Stomach smooth muscle (tissue), 2 donors: ENCODE data around the gene HCAR2.
"Not testable (repeated sequence)": the region's sequence is repeated elsewhere in the genome, so short reads cannot be mapped to it uniquely, and the experiment has no call there.

Experiments used
- H3K27ac ChIP-seq: one replicate; pipeline ENCODE4 v1.7.0; 2013; ENCODE audit warnings: mild to moderate bottlenecking, low read length, inconsistent platforms
- H3K27me3 ChIP-seq, 2 donors: one replicate each; pipeline ENCODE4 v1.7.0; 2013; ENCODE audit warnings: low read length in 2 of 2; ENCODE audit not compliant: insufficient read depth in 2 of 2, control insufficient read depth in 1 of 2
- H3K36me3 ChIP-seq, 2 donors: one replicate each; pipeline ENCODE4 v1.7.0; 2013; ENCODE audit warnings: low read length in 2 of 2; ENCODE audit not compliant: control insufficient read depth in 2 of 2, insufficient read depth in 2 of 2
- H3K4me1 ChIP-seq: one replicate; pipeline ENCODE4 v1.7.0; 2013; ENCODE audit warnings: low read length; ENCODE audit not compliant: control insufficient read depth, insufficient read depth
- H3K4me3 ChIP-seq, 2 donors: one replicate each; pipeline ENCODE4 v1.7.0; 2013; ENCODE audit warnings: low read length in 2 of 2
- H3K9ac ChIP-seq, 2 donors: one replicate each; pipeline ENCODE4 v1.7.0; 2013; ENCODE audit warnings: low read length in 2 of 2, mild to moderate bottlenecking in 1 of 2
- H3K9me3 ChIP-seq, 2 donors: one replicate each; pipeline ENCODE4 v1.7.0; 2013; ENCODE audit warnings: low read length in 2 of 2; ENCODE audit not compliant: control insufficient read depth in 2 of 2
- donor health status: healthy.
- donor health status: Pancreatic carcinoma.

Gene HCAR2

DNA sequence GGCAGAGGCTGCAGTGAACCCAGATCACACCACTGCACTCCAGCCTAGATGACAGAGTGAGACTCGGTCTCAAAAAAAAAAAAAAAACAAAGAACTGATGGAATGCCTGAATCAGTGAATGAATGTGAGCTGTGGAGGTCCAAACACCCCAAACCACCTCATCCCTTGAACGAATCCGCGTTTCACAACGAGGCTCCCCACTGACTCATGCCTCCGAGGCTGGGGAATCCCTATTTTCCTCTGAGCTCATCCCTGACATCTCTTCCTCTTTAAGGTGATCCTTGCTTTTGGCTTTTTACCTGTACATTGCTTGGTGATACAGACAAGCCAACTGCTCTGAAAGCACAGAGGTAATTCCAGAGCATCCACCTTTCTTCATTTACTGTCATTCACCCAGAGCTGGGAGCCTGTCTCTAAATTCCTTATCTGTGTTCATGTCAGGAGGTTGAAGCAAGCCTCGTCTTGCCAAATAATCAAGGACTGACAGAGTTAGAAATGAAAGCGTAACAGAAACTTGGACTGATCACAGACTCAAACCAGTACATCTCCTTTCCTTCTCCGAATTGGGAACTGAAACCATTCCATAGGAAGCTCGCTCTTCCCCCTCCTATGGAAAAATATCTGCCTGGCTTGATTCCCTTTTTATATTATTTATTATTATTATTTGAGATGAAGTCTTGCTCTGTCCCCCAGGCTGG lies 10.5 kb upstream of the HCAR2 start:
- not testable (repeated sequence) for H3K9ac ChIP-seq, H3K4me3 ChIP-seq, H3K9me3 ChIP-seq, H3K27me3 ChIP-seq, H3K4me1 ChIP-seq, H3K36me3 ChIP-seq, H3K27ac ChIP-seq

- not testable (repeated sequence) for H3K36me3 ChIP-seq, H3K9ac ChIP-seq, H3K4me1 ChIP-seq, H3K27ac ChIP-seq, H3K27me3 ChIP-seq, H3K9me3 ChIP-seq, H3K4me3 ChIP-seq
These were observed 8.1 kb upstream of the HCAR2 start for GRCh38 chr12:122711266-122711665.

GRCh38 chr12:122710341-122710740 lies 7.2 kb upstream of the HCAR2 start:
- H3K36me3 ChIP-seq, H3K27ac ChIP-seq, H3K9me3 ChIP-seq, H3K27me3 ChIP-seq, H3K4me1 ChIP-seq, H3K4me3 ChIP-seq, H3K9ac ChIP-seq: not testable (repeated sequence)

DNA sequence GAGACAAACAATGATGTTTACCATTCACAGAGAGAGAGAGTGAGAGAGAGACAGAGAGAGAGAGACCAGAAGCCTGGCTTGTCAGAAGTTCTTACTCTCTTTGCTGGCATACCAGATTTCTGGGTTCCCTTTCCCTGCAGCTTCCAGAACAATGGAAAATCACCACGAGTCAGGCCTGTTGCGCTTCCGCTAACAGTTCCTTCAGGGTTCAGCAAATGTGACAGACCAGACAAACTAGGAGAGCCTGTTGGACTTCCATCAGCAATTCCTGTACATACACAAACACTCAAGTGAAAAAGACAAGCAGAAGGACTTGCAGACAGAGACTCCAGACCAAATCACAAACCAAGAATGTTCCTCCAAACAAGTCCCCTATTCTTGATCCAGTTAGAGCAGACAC lies 6.1 kb upstream of the HCAR2 start:
- H3K4me3 ChIP-seq, H3K9me3 ChIP-seq, H3K27me3 ChIP-seq, H3K36me3 ChIP-seq, H3K27ac ChIP-seq, H3K9ac ChIP-seq, H3K4me1 ChIP-seq: not testable (repeated sequence)

DNA sequence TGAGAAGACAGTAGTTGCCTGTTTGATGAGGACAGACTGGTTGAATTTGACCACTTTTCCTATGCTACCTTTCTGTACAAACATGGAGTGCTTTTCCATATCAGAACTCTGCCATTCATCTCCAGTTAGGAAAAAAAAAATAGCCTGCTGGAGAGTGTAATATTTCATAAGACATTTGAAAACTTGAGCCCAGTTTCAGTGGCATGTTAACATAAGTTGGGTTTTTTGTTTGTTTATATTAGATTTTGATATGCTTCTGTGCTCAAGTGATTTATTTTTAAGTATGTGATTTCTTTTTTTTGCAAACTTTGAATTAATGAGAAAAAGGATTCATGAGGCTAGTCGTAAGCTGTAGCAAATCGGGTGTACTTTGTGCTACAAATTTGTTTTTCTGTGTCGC lies 684 bp upstream of the HCAR2 start:
- not testable (repeated sequence) for H3K9ac ChIP-seq, H3K27ac ChIP-seq, H3K36me3 ChIP-seq, H3K4me1 ChIP-seq, H3K9me3 ChIP-seq, H3K27me3 ChIP-seq, H3K4me3 ChIP-seq

DNA sequence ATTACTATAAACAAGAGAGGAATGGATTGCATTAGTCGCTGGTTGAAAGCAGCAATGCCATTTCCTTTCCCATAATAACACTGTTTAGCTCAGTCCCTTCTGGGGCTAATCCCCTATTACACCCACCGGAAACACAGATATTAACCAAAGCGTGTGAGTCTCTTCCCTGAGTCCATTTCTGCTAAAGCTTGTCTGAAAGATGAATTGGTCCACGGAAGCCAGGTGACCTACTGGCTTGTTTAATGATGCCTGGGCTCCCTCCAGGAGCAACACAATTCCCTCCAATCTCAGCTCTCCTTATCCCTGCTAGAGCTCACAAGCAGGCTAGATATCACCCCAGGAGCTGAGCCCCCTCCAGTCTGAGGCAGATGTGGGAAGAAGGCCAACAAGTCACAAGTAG lies 1.7 kb downstream of the HCAR2 start:
- H3K27ac ChIP-seq, H3K36me3 ChIP-seq, H3K27me3 ChIP-seq, H3K9me3 ChIP-seq, H3K4me3 ChIP-seq, H3K4me1 ChIP-seq, H3K9ac ChIP-seq: not testable (repeated sequence)

- H3K9ac ChIP-seq = not testable (repeated sequence)
These were observed 3.0 kb downstream of the HCAR2 start for GRCh38 chr12:122700038-122700710.

DNA sequence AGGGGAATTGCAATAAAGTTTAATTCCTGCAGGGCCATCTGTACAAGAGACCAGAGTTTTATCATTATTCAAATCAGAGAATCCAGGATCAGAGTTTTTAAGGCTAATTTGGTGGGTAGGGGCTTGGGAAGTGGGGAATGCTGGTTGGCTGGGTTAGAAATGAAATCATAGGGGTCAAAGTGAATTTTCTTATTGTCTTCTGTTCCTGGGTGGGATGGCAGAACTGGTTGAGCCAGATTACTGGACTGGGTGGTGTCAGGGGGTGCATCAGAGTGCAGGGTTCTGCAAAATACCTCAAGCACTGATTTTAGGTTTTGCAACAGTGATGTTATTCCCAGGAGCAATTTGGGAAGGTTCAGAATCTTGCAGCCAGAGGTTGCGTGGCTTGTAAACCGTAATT lies 6.2 kb downstream of the HCAR2 start:
- not testable (repeated sequence) for H3K4me1 ChIP-seq, H3K4me3 ChIP-seq, H3K36me3 ChIP-seq, H3K27me3 ChIP-seq, H3K9me3 ChIP-seq, H3K9ac ChIP-seq, H3K27ac ChIP-seq

More at GRCh38 chr12:122700038-122700710, 3.0 kb downstream of the HCAR2 start:
- H3K4me1 ChIP-seq, H3K27ac ChIP-seq, H3K4me3 ChIP-seq, H3K27me3 ChIP-seq, H3K36me3 ChIP-seq, H3K9me3 ChIP-seq: not testable (repeated sequence)

GRCh38 chr12:122691566-122691965 lies 11.6 kb downstream of the HCAR2 start:
- Histone ChIP-seq H3K36me3 (no peaks in the 10 kb centered on the region), H3K27me3 (no peaks in the 10 kb centered on the region), H3K9ac (no peak overlapping the region), H3K9me3 (no peaks in the 10 kb centered on the region), H3K27ac (no peak overlapping the region), H3K4me1 (no peaks in the 10 kb centered on the region), H3K4me3 (no peak overlapping the region)

GRCh38 chr12:122688291-122688690 lies 14.9 kb downstream of the HCAR2 start:
- H3K36me3 ChIP-seq = no peaks in the 10 kb centered on the region
- H3K27ac ChIP-seq = no peak overlapping the region

GRCh38 chr12:122687086-122687485 lies 16.1 kb downstream of the HCAR2 start:
- Histone ChIP-seq H3K4me1 (no peaks in the 10 kb centered on the region), H3K9me3 (no peaks in the 10 kb centered on the region), H3K4me3 (no peak overlapping the region), H3K36me3 (no peaks in the 10 kb centered on the region), H3K27me3 (no peaks in the 10 kb centered on the region), H3K9ac (no peak overlapping the region), H3K27ac (no peak overlapping the region)

More at GRCh38 chr12:122688291-122688690, 14.9 kb downstream of the HCAR2 start:
- no peaks in the 10 kb centered on the region for H3K27me3 ChIP-seq
- no peaks in the 10 kb centered on the region for H3K4me1 ChIP-seq
- no peak overlapping the region for H3K9ac ChIP-seq
- H3K4me3 ChIP-seq = no peak overlapping the region
- no peaks in the 10 kb centered on the region for H3K9me3 ChIP-seq
